Measurements from ENCODE around the gene FAM78A.

Gene FAM78A

GRCh38 chr9:131217331-131218031 is 58.8 kb downstream of the FAM78A start:
- no peak for DNase-seq
- TF ChIP-seq POLR2A (IDR thresholded peaks at IDR 0.05; ENCODE audit: low read length): no peak
- no peak for TF ChIP-seq GATA1 (IDR thresholded peaks at IDR 0.05; ENCODE audit: low read depth, low read length)

- TF ChIP-seq POLR2A (IDR thresholded peaks at IDR 0.05; ENCODE audit: low read length) (no peak), GATA1 (IDR thresholded peaks at IDR 0.05; ENCODE audit: low read depth, low read length) (no peak)
- no peak for DNase-seq
Observed at GRCh38 chr9:131216806-131217205, 59.5 kb downstream of the FAM78A start.

GRCh38 chr9:131214876-131215275 is 61.4 kb downstream of the FAM78A start:
- TF ChIP-seq GATA1 (IDR thresholded peaks at IDR 0.05; ENCODE audit: low read depth, low read length) (no peak), POLR2A (IDR thresholded peaks at IDR 0.05; ENCODE audit: low read length) (no peak)
- DNase-seq: no peak

GRCh38 chr9:131214286-131214856 is 61.9 kb downstream of the FAM78A start:
- no peak for DNase-seq
- no peak for TF ChIP-seq GATA1 (IDR thresholded peaks at IDR 0.05; ENCODE audit: low read depth, low read length)
- no peak for TF ChIP-seq POLR2A (IDR thresholded peaks at IDR 0.05; ENCODE audit: low read length)

- peak; percentile 31 to 35 for DNase-seq
Observed at GRCh38 chr9:131211920-131212319, 64.4 kb downstream of the FAM78A start.

Measured in erythroblast (primary cell).